Prostate gland (tissue), 2 donors: ENCODE results near the gene RASSF8. TPM values are rescaled to one million over a fixed set of nuclear protein-coding genes. Genes with fewer than 3 reads are reported as not detected.
A peak's percentile ranks its signal among the peaks of the same experiment; 100 is the strongest.

ENCODE experiments used
- DNase-seq: peaks from one replicate; pipeline ENCODE4 v3.0.0-alpha.2; 2019; ENCODE audit warnings: low spot score
- H3K27ac ChIP-seq, 2 donors: fragments of 200-600 bp; sonication (generic); 2 replicates each; pipeline ENCODE4 v1.5.1; 2017 to 2019
- H3K27me3 ChIP-seq: fragments of 200-600 bp; sonication (generic); replicated peaks from 2 replicates; pipeline ENCODE4 v1.5.1; 2019; ENCODE audit not compliant: insufficient read depth
- H3K36me3 ChIP-seq, 2 donors: fragments of 200-600 bp; sonication (generic); 1 replicate in 1 of 2; 2 replicates in 1 of 2; pipeline versions ENCODE4 v1.5.1 to v1.8.1; 2017 to 2019
- H3K4me1 ChIP-seq: fragments of 200-600 bp; sonication (generic); replicated peaks from 2 replicates; pipeline ENCODE4 v1.5.1; 2019
- H3K4me3 ChIP-seq, 2 donors: fragments of 200-600 bp; sonication (generic); 2 replicates each; pipeline ENCODE4 v1.5.1; 2017 to 2019
- H3K9me3 ChIP-seq: fragments of 200-600 bp; sonication (generic); 2 replicates; pipeline ENCODE4 v1.5.1; 2017
- POLR2A ChIP-seq: fragments of 450-650 bp; IDR thresholded peaks from one replicate; pipeline ENCODE4 v1.6.1; 2016; ENCODE audit warnings: antibody characterized with exemption, mild to moderate bottlenecking
- POLR2AphosphoS5 ChIP-seq: sonication (generic); formaldehyde crosslinking; IDR thresholded peaks from one replicate; pipeline ENCODE4 v1.6.1; 2017; ENCODE audit warnings: antibody characterized with exemption
- WGBS: methylation state at CpG from one replicate; pipeline ENCODE4 v1.1.5; 2018; 5-methylcytosine and 5-hydroxymethylcytosine counted together
- intact Hi-C: fragments of 100-400 bp; cut with DNase I; formaldehyde crosslinking; loops from one replicate; pipeline ENCODE4 v1.14.2; 2022
- total RNA-seq, 2 donors: library from RNA; depleted of rRNA; stranded (reverse); fragments of >200 nt; gene quantifications; one replicate each; pipeline ENCODE4 v1.1.0, GENCODE V29; 2016
- TF ChIP-seq, protein P1 (sequence below), 4 experiments: fragments of 200-600 bp in 2 of 4; fragments of 450-650 bp in 2 of 4; sonication (generic) in 2 of 4; IDR thresholded peaks; 1 replicate in 3 of 4; 2 replicates in 1 of 4; pipeline ENCODE4 v1.5.1; 2016 to 2019; ENCODE audit warnings: antibody characterized with exemption in 4 of 4, mild to moderate bottlenecking in 2 of 4, moderate library complexity in 2 of 4

RASSF8 gene
- total RNA-seq, 2 donors from 2014 or later, result 26.0 to 62.1 TPM

DNA sequence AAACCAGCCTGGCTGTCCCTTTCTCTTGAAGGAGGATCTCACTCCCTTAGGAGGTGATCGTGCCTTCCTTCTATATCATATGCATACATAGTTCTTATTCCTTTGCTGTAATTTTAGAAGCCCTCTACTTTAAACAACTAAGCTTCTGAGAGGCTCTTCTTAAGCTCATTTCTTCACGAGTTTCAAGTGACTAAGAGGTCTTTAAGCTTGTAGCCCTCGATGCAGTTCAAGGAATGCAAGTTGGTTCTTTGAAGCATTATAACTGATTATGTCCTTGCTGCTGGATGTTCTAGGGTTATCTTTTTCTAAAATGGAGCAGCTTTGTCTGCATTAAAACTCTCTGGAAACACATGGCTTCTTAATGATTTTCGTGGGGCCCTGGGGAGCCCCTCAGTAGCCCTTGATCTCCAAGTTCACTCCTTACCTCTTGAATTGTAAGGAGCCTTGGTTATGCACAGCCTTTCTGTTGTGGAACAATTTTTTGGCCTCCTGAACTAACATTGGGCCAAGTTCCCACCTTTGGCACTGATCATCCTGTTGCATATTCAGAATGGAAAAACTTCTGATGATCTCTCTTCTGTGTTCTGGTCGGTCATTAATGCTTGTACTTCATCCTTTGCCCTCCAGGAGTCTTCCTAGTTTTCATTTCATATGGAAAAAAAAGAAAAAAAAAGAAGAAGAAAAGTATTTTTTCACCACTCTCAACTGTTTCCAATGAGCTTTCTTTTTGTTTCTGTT, 12.6 kb downstream of the RASSF8 start:
- DNase-seq, result no peak
- no peak for TF ChIP-seq POLR2A
- TF ChIP-seq, protein P1, sequence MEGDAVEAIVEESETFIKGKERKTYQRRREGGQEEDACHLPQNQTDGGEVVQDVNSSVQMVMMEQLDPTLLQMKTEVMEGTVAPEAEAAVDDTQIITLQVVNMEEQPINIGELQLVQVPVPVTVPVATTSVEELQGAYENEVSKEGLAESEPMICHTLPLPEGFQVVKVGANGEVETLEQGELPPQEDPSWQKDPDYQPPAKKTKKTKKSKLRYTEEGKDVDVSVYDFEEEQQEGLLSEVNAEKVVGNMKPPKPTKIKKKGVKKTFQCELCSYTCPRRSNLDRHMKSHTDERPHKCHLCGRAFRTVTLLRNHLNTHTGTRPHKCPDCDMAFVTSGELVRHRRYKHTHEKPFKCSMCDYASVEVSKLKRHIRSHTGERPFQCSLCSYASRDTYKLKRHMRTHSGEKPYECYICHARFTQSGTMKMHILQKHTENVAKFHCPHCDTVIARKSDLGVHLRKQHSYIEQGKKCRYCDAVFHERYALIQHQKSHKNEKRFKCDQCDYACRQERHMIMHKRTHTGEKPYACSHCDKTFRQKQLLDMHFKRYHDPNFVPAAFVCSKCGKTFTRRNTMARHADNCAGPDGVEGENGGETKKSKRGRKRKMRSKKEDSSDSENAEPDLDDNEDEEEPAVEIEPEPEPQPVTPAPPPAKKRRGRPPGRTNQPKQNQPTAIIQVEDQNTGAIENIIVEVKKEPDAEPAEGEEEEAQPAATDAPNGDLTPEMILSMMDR (IDR thresholded peaks at IDR 0.05), result peak in 2 of 4 experiments; percentile 14 to 21
- intact Hi-C loops, result no loop called here
- Histone ChIP-seq H3K9me3 (no peaks in the 10 kb centered on the region), H3K36me3 (no peaks in the 10 kb centered on the region), H3K27ac (peak overlapping the region; percentile 3 to 48), H3K4me3 (no peak overlapping the region), H3K4me1 (peaks cover 7% of the 10 kb centered on the region), H3K27me3 (no peaks in the 10 kb centered on the region)
- WGBS, result 65% methylated on average over 5 of the region's 5 CpGs

DNA sequence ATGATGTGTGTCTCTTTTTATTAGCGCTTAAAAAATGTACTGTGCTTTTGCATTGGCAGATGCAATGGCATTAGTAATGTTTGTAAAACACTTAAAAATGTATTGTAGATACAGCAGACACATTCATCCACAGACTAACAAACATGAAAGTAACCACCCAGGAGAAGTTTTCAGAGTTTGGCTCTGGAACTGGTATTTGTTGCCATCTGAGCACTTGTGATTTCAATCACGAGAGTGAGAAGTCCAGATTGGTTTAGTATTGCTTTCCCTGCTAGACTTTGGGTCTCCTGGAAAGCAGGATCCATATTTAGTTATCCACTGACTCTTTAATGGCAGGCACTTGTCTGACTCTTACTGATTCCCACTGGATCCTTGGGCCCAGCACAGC, 13.2 kb downstream of the RASSF8 start:
- Histone ChIP-seq H3K4me3 (no peak overlapping the region), H3K27me3 (no peaks in the 10 kb centered on the region), H3K27ac (peak overlapping the region; percentile 3 to 48), H3K4me1 (peaks cover 7% of the 10 kb centered on the region), H3K36me3 (no peaks in the 10 kb centered on the region), H3K9me3 (no peaks in the 10 kb centered on the region)
- intact Hi-C loops, result no loop called here
- TF ChIP-seq POLR2AphosphoS5, result peak; percentile 30
- TF ChIP-seq, protein P1 (IDR thresholded peaks at IDR 0.05), result no peak
- TF ChIP-seq POLR2A, result no peak
- DNase-seq, result no peak
- 13% methylated on average over 2 of the region's 2 CpGs for WGBS

DNA sequence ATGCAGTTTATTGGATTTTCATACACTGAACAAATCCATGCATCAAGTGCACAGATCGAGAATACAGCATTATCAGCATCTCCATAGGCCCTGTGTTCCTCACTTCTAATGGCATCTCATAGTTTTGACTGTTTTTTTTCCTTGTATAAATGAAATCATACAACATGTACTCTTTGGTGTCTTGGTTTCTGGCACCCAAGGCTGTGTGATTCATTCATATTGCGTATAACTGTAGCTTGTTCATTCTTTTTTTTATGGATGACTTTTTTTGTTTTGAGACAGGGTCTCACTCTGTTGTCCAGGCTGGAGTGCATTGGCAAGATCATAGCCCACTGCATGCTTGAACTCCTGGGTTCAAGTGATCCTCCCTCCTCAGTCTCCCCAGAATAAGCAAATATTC, 14.3 kb downstream of the RASSF8 start:
- H3K4me3 ChIP-seq, result no peak overlapping the region
- no peaks in the 10 kb centered on the region for H3K27me3 ChIP-seq
- intact Hi-C loops, result no loop called here
- no peaks in the 10 kb centered on the region for H3K9me3 ChIP-seq
- no peaks in the 10 kb centered on the region for H3K36me3 ChIP-seq
- H3K4me1 ChIP-seq, result peaks cover 7% of the 10 kb centered on the region
- no peak for DNase-seq
- H3K27ac ChIP-seq, result no peak overlapping the region
- 77% methylated on average over 2 of the region's 2 CpGs for WGBS
- TF ChIP-seq, protein P1 (IDR thresholded peaks at IDR 0.05), result no peak
- no peak for TF ChIP-seq POLR2AphosphoS5
- no peak for TF ChIP-seq POLR2A

DNA sequence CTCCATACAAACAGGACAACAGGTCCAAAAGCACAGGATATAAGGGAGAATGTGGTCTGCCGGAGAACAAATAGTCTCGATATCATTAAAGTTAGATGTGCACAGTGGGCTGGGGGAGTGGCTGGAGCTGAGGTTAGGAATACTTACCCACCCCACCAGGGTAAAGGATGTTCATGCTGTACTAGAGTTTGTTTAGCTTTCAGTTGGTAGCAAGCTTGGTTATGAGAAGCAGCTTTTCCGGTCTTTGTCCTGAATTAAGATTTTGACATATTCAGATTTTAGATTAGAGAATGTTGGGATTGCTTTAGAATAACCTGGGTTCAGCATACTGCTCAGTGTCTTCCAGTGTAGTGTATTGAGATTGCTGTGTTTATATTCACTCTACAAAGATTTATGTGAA, 16.7 kb downstream of the RASSF8 start:
- TF ChIP-seq POLR2AphosphoS5 (no peak), POLR2A (no peak)
- TF ChIP-seq, protein P1 (IDR thresholded peaks at IDR 0.05), result no peak

DNA sequence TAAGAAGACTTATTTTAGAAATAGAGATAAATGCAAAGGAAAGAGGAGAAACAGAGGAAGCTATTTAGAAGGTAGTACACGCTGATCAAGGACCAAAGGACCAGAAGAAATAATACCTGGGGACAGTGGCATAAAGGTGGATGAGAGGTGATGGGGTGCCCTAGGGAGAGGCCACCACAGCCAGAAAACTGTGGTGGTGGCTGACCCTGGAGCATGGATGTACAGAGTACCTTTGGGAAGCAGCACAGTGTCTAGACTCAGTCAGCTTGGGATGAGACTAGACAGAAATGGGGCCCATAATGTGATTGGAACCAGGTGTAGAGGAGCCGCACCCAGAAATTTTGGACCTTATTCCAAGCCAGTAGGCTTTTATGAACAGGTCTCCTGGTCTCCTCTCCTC, 17.2 kb downstream of the RASSF8 start:
- WGBS, result 87% methylated on average over 2 of the region's 2 CpGs
- intact Hi-C loops, result no loop called here
- peaks cover 3% of the 10 kb centered on the region for H3K4me1 ChIP-seq
- no peaks in the 10 kb centered on the region for H3K36me3 ChIP-seq
- no peaks in the 10 kb centered on the region for H3K27me3 ChIP-seq
- TF ChIP-seq, protein P1 (IDR thresholded peaks at IDR 0.05), result no peak
- TF ChIP-seq POLR2A (no peak), POLR2AphosphoS5 (no peak)
- DNase-seq, result no peak
- no peaks in the 10 kb centered on the region for H3K9me3 ChIP-seq
- H3K4me3 ChIP-seq, result no peak overlapping the region
- no peak overlapping the region for H3K27ac ChIP-seq

More for the DNA sequence above, 16.7 kb downstream of the RASSF8 start:
- no peaks in the 10 kb centered on the region for H3K27me3 ChIP-seq
- H3K36me3 ChIP-seq, result no peaks in the 10 kb centered on the region
- peaks cover 3% of the 10 kb centered on the region for H3K4me1 ChIP-seq
- H3K9me3 ChIP-seq, result no peaks in the 10 kb centered on the region
- intact Hi-C loops, result no loop called here
- H3K27ac ChIP-seq, result no peak overlapping the region
- H3K4me3 ChIP-seq, result no peak overlapping the region
- DNase-seq, result no peak
- 57% methylated on average over 3 of the region's 3 CpGs for WGBS
